ENCODE data around the gene BOC.

Gene BOC

GRCh38 chr3:113293348-113293747, 82.0 kb downstream of the BOC start:
- no peak for DNase-seq

- DNase-seq: no peak
These were observed 84.1 kb downstream of the BOC start for GRCh38 chr3:113295463-113295862.

GRCh38 chr3:113297287-113297686, 85.9 kb downstream of the BOC start:
- no peak for DNase-seq

- no peak for DNase-seq
These were observed 86.5 kb downstream of the BOC start for GRCh38 chr3:113297841-113298240.

GRCh38 chr3:113300596-113300995, 89.2 kb downstream of the BOC start:
- DNase-seq: no peak

- DNase-seq: no peak
These were observed 92.7 kb downstream of the BOC start for GRCh38 chr3:113304102-113304501.

- DNase-seq: no peak
These were observed 93.6 kb downstream of the BOC start for GRCh38 chr3:113304856-113305540.

GRCh38 chr3:113310960-113311359, 99.6 kb downstream of the BOC start:
- no peak for DNase-seq

- DNase-seq: no peak
These were observed 101.1 kb downstream of the BOC start for GRCh38 chr3:113312416-113312815.

GRCh38 chr3:113314923-113315322, 103.6 kb downstream of the BOC start:
- DNase-seq: no peak

- DNase-seq: peak; percentile 19 to 50
These were observed 118.4 kb downstream of the BOC start for GRCh38 chr3:113329757-113330156.

GRCh38 chr3:113330742-113331141, 119.4 kb downstream of the BOC start:
- no peak for DNase-seq

- DNase-seq: no peak
These were observed 119.8 kb downstream of the BOC start for GRCh38 chr3:113331187-113331586.
